Left ventricle myocardium inferior (tissue), 1 donor: ENCODE measurements around the gene CEP68. TPM values are rescaled to one million over a fixed set of nuclear protein-coding genes. Genes with fewer than 3 reads are reported as not detected.
"Not testable (repeated sequence)": the region's sequence is repeated elsewhere in the genome, so short reads cannot be mapped to it uniquely, and the experiment has no call there.

Experiments
- DNase-seq: peaks from one replicate; pipeline ENCODE4 v3.0.0-alpha.2; 2020
- H3K27ac ChIP-seq: fragments of 200-600 bp; replicated peaks from 2 replicates; pipeline ENCODE4 v1.8.0; 2021
- H3K27me3 ChIP-seq: fragments of 200-600 bp; 2 replicates; pipeline ENCODE4 v1.8.0; 2021; ENCODE audit warnings: low read depth
- H3K36me3 ChIP-seq: fragments of 200-600 bp; 2 replicates; pipeline ENCODE4 v1.8.0; 2021
- H3K4me1 ChIP-seq: fragments of 200-600 bp; 2 replicates; pipeline ENCODE4 v1.8.0; 2021
- H3K4me3 ChIP-seq: fragments of 200-600 bp; 2 replicates; pipeline ENCODE4 v1.8.0; 2021; ENCODE audit warnings: mild to moderate bottlenecking, moderate library complexity
- H3K9me3 ChIP-seq: fragments of 200-600 bp; replicated peaks from 2 replicates; pipeline ENCODE4 v1.8.0; 2021
- CTCF ChIP-seq: fragments of 200-600 bp; IDR thresholded peaks from 2 replicates; pipeline ENCODE4 v1.8.0; 2021; ENCODE audit warnings: antibody characterized with exemption, mild to moderate bottlenecking, borderline replicate concordance
- intact Hi-C: fragments of 100-400 bp; cut with micrococcal nuclease; formaldehyde crosslinking; loops from one replicate; pipeline ENCODE4 v1.11.0; 2022
- total RNA-seq: library from RNA; stranded (reverse); fragmentation: NEBNext Ultra II Directional; extraction: Animal tissue kit (Norgen Biotek cat#: 25700); gene quantifications from one replicate; pipeline ENCODE4 v1.2.1, GENCODE V29; 2021
- donor health status: DM: no; HTN: yes; CAD: no; lungs with severe emphysema.

Gene CEP68
- total RNA-seq, 1 donor from 2014 or later: 20.2 TPM

GRCh38 chr2:65116645-65117044 is 60.4 kb downstream of the CEP68 start:
- Histone ChIP-seq H3K36me3 (no peaks in the 10 kb centered on the region), H3K27me3 (no peaks in the 10 kb centered on the region), H3K4me3 (no peak overlapping the region), H3K4me1 (peaks cover 97% of the 10 kb centered on the region), H3K9me3 (no peaks in the 10 kb centered on the region), H3K27ac (no peak overlapping the region)
- no peak for TF ChIP-seq CTCF
- DNase-seq: no peak
- intact Hi-C loops: no loop called here

DNA sequence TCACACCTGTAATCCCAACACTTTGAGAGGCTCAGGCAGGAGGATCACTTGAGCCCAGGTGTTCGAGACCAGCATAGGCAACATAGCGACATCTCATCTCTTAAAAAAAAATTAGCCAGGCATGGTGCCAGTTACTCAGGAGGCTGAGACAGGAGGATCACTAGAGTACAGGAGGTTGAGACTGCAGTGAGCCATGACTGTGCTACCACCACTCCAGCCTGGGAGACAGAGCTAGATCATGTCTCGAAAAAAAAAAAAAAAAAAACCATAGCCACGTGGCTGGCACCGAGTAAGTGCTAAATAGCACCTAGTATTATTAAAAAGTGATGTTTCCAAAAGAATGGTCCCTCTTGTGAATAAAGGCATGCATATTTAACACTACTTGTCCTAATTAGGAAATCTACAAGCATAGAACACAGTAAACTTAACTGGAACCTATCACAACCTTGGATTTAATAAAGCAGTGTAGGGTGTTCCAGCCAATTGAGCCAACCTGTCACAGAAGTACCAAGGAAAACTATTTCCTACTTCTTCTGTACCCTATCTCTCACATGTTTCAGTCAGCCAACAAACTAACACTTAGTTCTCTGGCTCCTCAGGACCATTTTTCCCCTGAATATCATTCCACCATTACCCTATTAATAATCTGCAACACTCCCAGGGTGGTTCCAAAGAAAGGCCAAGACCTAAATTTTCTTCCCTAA is 64.9 kb downstream of the CEP68 start:
- H3K27me3 ChIP-seq: no peaks in the 10 kb centered on the region
- no peak for TF ChIP-seq CTCF
- peak overlapping the region; percentile 48 for H3K27ac ChIP-seq
- H3K36me3 ChIP-seq: no peaks in the 10 kb centered on the region
- H3K9me3 ChIP-seq: no peaks in the 10 kb centered on the region
- no peak overlapping the region for H3K4me3 ChIP-seq
- DNase-seq: no peak
- intact Hi-C loops: no loop called here
- peaks cover 99% of the 10 kb centered on the region for H3K4me1 ChIP-seq

GRCh38 chr2:65122313-65122712 is 66.1 kb downstream of the CEP68 start:
- no peak overlapping the region for H3K4me3 ChIP-seq
- peak overlapping the region; percentile 48 for H3K27ac ChIP-seq
- H3K27me3 ChIP-seq: no peaks in the 10 kb centered on the region
- no peak for TF ChIP-seq CTCF
- no peaks in the 10 kb centered on the region for H3K9me3 ChIP-seq
- peaks cover 99% of the 10 kb centered on the region for H3K4me1 ChIP-seq
- DNase-seq: no peak
- H3K36me3 ChIP-seq: no peaks in the 10 kb centered on the region
- intact Hi-C loops: no loop called here

- H3K27me3 ChIP-seq, H3K36me3 ChIP-seq, H3K9me3 ChIP-seq: not testable (repeated sequence)
- Histone ChIP-seq H3K4me1 (peaks cover 92% of the 10 kb centered on the region), H3K4me3 (peak overlapping the region; percentile 93), H3K27ac (peak overlapping the region; percentile 97)
- intact Hi-C loops: loop anchor here (5.0 kb wide), 1 partner anchor 53 kb away; no protein-coding TSS in a partner anchor
- DNase-seq: peak; percentile 40
Measured at GRCh38 chr2:65125457-65125856, 69.2 kb downstream of the CEP68 start.

- Histone ChIP-seq H3K27ac (peak overlapping the region; percentile 97), H3K4me3 (peak overlapping the region; percentile 93), H3K9me3 (no peaks in the 10 kb centered on the region), H3K36me3 (no peaks in the 10 kb centered on the region), H3K4me1 (peaks cover 76% of the 10 kb centered on the region), H3K27me3 (no peaks in the 10 kb centered on the region)
- TF ChIP-seq CTCF: no peak
- intact Hi-C loops: loop anchor here (5.0 kb wide), 1 partner anchor 56 kb away; no protein-coding TSS in a partner anchor
- no peak for DNase-seq
Measured at GRCh38 chr2:65128297-65129190, 72.3 kb downstream of the CEP68 start.
